ENCODE data around the gene NKAIN4. TPM values are rescaled to one million over a fixed set of nuclear protein-coding genes. Genes with fewer than 3 reads are reported as not detected.
A peak's percentile ranks its signal among the peaks of the same experiment; 100 is the strongest.

The NKAIN4 gene
- polyA plus RNA-seq, 1 donor (not counting 4 experiments of a cell fraction or from before 2014, with no cell fraction given) = not detected

- Histone ChIP-seq H3K27ac (ENCODE audit: control insufficient read depth, insufficient read depth, low read length) (no peak overlapping the region), H3K4me2 (ENCODE audit: control insufficient read depth, extremely low read depth, insufficient read depth, low read depth, low read length) (no peak overlapping the region), H3K36me3 (ENCODE audit: control insufficient read depth in 2 of 2, extremely low read depth in 1 of 2, insufficient read depth in 2 of 2, low read length in 2 of 2) (peaks cover 20 to 27% of the 10 kb centered on the region in 2 experiments), H3K79me2 (ENCODE audit: control insufficient read depth, insufficient read depth, low read length) (peaks cover 51% of the 10 kb centered on the region), H3K9me3 (ENCODE audit: control insufficient read depth, low read depth, low read length) (no peaks in the 10 kb centered on the region), H3K27me3 (ENCODE audit: control insufficient read depth, extremely low read depth, insufficient read depth, low read length) (no peaks in the 10 kb centered on the region), H2AFZ (ENCODE audit: control insufficient read depth, low read length) (no peak overlapping the region), H3K9me1 (ENCODE audit: control insufficient read depth, extremely low read depth, insufficient read depth, low read length) (peaks cover 2% of the 10 kb centered on the region), H3K4me3 (ENCODE audit: control insufficient read depth in 2 of 3, extremely low read depth in 1 of 3, insufficient read depth in 2 of 3, low read depth in 1 of 3, low read length in 3 of 3) (no peak overlapping the region), H4K20me1 (ENCODE audit: control insufficient read depth, extremely low read depth, insufficient read depth, low read length) (peaks cover 13% of the 10 kb centered on the region), H3K9ac (ENCODE audit: control insufficient read depth, extremely low read depth, insufficient read depth, low read length) (no peak overlapping the region), H3K4me1 (ENCODE audit: control insufficient read depth, extremely low read depth, insufficient read depth, low read length) (peaks cover 11% of the 10 kb centered on the region)
- no peak for DNase-seq (ENCODE audit: low read depth, low spot score)
- peak; percentile 48 for FAIRE-seq
- no peak for TF ChIP-seq EZH2 (IDR thresholded peaks at IDR 0.05; ENCODE audit: low read length)
- TF ChIP-seq, protein P1, sequence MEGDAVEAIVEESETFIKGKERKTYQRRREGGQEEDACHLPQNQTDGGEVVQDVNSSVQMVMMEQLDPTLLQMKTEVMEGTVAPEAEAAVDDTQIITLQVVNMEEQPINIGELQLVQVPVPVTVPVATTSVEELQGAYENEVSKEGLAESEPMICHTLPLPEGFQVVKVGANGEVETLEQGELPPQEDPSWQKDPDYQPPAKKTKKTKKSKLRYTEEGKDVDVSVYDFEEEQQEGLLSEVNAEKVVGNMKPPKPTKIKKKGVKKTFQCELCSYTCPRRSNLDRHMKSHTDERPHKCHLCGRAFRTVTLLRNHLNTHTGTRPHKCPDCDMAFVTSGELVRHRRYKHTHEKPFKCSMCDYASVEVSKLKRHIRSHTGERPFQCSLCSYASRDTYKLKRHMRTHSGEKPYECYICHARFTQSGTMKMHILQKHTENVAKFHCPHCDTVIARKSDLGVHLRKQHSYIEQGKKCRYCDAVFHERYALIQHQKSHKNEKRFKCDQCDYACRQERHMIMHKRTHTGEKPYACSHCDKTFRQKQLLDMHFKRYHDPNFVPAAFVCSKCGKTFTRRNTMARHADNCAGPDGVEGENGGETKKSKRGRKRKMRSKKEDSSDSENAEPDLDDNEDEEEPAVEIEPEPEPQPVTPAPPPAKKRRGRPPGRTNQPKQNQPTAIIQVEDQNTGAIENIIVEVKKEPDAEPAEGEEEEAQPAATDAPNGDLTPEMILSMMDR (optimal IDR thresholded peaks at IDR 0.05 in 1 of 3, IDR thresholded peaks at IDR 0.05 in 1 of 3, conservative IDR thresholded peaks at IDR 0.05 in 1 of 3; ENCODE audit: extremely low read depth in 1 of 3, insufficient read depth in 2 of 3, low read length in 3 of 3) = no peak
- dilution Hi-C loops (cut with MboI; ENCODE audit: extremely low pct_ligation_motif_present, low sequenced_read_pairs) = no loop called here
These were observed 20.3 kb upstream of the NKAIN4 start for GRCh38 chr20:63274381-63275228.

GRCh38 chr20:63273635-63274380, 19.5 kb upstream of the NKAIN4 start:
- TF ChIP-seq EZH2 (IDR thresholded peaks at IDR 0.05; ENCODE audit: low read length) = no peak
- TF ChIP-seq, protein P1 (optimal IDR thresholded peaks at IDR 0.05 in 1 of 3, IDR thresholded peaks at IDR 0.05 in 1 of 3, conservative IDR thresholded peaks at IDR 0.05 in 1 of 3; ENCODE audit: extremely low read depth in 1 of 3, insufficient read depth in 2 of 3, low read length in 3 of 3) = no peak
- no peak overlapping the region for H2AFZ ChIP-seq (ENCODE audit: control insufficient read depth, low read length)
- H3K36me3 ChIP-seq (ENCODE audit: control insufficient read depth in 2 of 2, extremely low read depth in 1 of 2, insufficient read depth in 2 of 2, low read length in 2 of 2) = peaks cover 17 to 24% of the 10 kb centered on the region in 2 experiments
- dilution Hi-C loops (cut with MboI; ENCODE audit: extremely low pct_ligation_motif_present, low sequenced_read_pairs) = no loop called here
- peaks cover 51% of the 10 kb centered on the region for H3K79me2 ChIP-seq (ENCODE audit: control insufficient read depth, insufficient read depth, low read length)
- H3K9ac ChIP-seq (ENCODE audit: control insufficient read depth, extremely low read depth, insufficient read depth, low read length) = peak overlapping the region; percentile 90
- FAIRE-seq (no peak), DNase-seq (ENCODE audit: low read depth, low spot score) (no peak)
- peak overlapping the region; percentile 61 to 97 (median 91) for H3K4me3 ChIP-seq (ENCODE audit: control insufficient read depth in 2 of 3, extremely low read depth in 1 of 3, insufficient read depth in 2 of 3, low read depth in 1 of 3, low read length in 3 of 3)
- no peaks in the 10 kb centered on the region for H3K27me3 ChIP-seq (ENCODE audit: control insufficient read depth, extremely low read depth, insufficient read depth, low read length)
- no peaks in the 10 kb centered on the region for H3K9me3 ChIP-seq (ENCODE audit: control insufficient read depth, low read depth, low read length)
- peaks cover 13% of the 10 kb centered on the region for H4K20me1 ChIP-seq (ENCODE audit: control insufficient read depth, extremely low read depth, insufficient read depth, low read length)
- peak overlapping the region; percentile 94 for H3K4me2 ChIP-seq (ENCODE audit: control insufficient read depth, extremely low read depth, insufficient read depth, low read depth, low read length)
- H3K9me1 ChIP-seq (ENCODE audit: control insufficient read depth, extremely low read depth, insufficient read depth, low read length) = peaks cover 2% of the 10 kb centered on the region
- peak overlapping the region; percentile 75 for H3K27ac ChIP-seq (ENCODE audit: control insufficient read depth, insufficient read depth, low read length)
- H3K4me1 ChIP-seq (ENCODE audit: control insufficient read depth, extremely low read depth, insufficient read depth, low read length) = peaks cover 17% of the 10 kb centered on the region

All from keratinocyte (primary cell).